Measurements from ENCODE around the gene LRIT3.

LRIT3 gene

DNA sequence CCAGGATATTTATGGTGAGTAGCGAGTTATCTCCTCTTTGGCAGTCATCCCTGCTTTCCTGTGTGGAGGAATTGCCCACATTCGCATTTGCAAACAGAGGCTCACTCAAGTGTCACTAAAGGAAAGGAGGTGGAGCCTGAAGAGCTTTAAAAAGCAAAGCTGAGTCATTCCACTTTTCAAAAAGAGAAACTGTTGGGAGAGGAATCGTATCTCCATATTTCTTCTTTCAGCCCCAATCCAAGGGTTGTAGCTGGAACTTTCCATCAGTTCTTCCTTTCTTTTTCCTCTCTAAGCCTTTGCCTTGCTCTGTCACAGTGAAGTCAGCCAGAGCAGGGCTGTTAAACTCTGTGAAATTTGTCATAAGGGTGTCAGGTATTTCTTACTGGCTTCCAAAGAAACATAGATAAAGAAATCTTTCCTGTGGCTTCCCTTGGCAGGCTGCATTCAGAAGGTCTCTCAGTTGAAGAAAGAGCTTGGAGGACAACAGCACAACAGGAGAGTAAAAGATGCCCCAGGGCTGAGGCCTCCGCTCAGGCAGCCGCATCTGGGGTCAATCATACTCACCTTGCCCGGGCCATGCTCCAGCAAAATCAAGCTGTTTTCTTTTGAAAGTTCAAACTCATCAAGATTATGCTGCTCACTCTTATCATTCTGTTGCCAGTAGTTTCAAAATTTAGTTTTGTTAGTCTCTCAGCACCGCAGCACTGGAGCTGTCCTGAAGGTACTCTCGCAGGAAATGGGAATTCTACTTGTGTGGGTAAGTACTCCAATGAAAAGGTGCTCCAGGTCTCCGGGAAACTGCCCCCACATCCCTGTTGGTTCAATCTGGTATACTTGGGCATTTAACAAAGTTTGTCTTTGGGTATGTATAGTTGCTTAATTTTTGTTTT lies 65.0 kb downstream of the LRIT3 start, which contains the start of gene EGF:
Gene EGF, plus strand, starts transcription at position 178 of the 890 bp plus-strand sequence. Its CDS starts 453 bp downstream, at position 631.
- DNase-seq, result peak; percentile 4

DNA sequence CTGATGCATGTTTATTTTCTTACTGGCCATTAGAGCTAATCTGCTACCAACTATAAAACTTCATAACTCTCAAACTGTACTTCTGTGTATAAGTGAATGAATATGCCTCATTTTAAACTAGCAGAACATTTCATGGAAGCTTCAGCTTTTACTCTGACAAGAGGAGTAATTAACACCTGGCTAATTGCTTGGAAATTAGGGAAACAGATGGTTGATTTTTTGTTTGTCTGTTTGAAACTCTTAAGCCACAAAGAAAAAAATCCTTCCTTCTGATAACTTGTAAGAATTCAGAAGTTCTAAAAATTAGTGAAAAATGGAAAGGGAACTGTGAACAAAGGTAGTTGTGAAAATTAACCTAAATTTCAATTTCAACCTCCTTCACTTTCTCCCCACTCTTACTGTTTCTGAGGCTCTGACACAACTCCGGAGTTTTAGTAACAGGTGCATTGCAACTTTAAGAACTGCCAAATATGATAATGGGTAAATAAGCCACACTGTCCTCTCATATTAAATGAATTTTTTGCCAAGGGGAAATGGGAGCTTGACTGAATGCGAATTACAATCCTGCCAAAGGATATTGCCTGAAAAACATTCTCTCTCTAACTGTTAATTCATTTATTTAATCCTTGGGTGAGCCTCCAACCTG lies 65.8 kb downstream of the LRIT3 start:
- DNase-seq, result no peak

GRCh38 chr4:109914322-109914721 lies 66.4 kb downstream of the LRIT3 start:
- no peak for DNase-seq

DNA sequence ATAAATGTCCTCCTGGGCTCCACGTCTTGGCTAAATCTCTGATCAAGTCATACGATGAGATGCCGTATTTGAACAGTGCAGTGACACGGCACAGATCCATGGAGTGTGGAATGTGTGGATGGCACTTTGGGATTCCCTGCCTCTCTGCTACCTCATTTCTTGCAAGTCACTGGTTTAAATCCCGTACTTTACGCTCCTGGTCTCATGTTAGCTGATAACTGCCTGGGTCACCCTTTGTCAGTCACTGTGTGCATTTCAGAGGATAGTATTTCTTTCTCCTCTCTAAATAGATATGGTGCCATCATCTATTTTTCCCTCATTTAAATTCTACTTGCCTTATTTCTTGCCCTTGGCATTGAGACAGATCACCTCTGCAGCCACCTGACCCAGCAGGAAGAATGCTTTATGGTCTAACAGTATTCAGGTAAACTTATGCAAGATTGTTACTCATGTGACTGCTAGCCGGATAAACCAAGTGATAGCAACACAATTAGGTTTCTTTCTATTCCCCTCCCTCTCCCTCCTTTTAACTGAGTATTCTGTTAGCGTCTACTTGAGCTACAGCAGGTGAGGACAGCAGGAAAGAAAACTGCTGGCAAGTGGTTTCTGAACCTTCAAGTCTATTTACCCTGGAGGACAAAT lies 67.6 kb downstream of the LRIT3 start:
- DNase-seq, result no peak

GRCh38 chr4:109916027-109916409 lies 68.1 kb downstream of the LRIT3 start:
- DNase-seq, result no peak

DNA sequence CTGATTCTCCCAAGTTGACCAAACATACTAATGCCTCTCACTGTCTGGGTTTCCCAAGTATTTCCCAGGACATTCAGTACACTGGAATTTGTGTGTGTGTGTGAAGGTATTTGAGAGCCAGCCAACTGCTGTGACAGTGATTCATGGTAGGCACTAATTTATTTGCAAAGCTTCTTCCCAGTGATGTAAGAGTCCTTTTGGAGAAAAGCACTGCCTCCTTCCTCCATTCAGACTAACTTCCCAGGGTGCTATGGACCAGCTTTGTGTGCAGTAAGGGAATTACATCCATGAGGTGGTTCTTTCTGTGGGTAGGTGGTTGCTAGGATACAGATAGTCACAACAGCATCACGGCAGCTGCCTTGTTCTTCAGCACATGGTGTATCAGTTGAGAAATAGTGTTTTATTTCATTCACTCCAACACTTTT lies 73.5 kb downstream of the LRIT3 start:
- peak; percentile 56 for DNase-seq
